ENCODE results near the gene SLC8A1.

GRCh38 chr2:40105593-40105992 is 346.3 kb downstream of the SLC8A1 start:
- TF ChIP-seq CTCF (IDR thresholded peaks at IDR 0.05) (no peak), EZH2 (IDR thresholded peaks at IDR 0.05; ENCODE audit: borderline replicate concordance, insufficient read depth, low read depth, low read length, poor library complexity, severe bottlenecking) (no peak)

Measured in B cell (primary cell).